HL-60/S4 treated with phorbol 12-myristate 13-acetate at 8.2 ng/mL for 4 days and 3 days (cell line): ENCODE measurements around the gene GAS2L2.
"Not testable (repeated sequence)": the region's sequence is repeated elsewhere in the genome, so short reads cannot be mapped to it uniquely, and the experiment has no call there.

Experiments used
- in situ Hi-C: fragments of 300-500 bp; cut with MboI; formaldehyde crosslinking; loops from 2 replicates; pipeline ENCODE4 v1.15.0; 2022; ENCODE audit warnings: low sequenced_read_pairs

Gene GAS2L2

GRCh38 chr17:35705705-35706104, 47.3 kb downstream of the GAS2L2 start:
- in situ Hi-C loops = no loop called here

- in situ Hi-C loops = no loop called here
These were observed 47.8 kb downstream of the GAS2L2 start for GRCh38 chr17:35705230-35705629.

GRCh38 chr17:35703308-35703707, 49.7 kb downstream of the GAS2L2 start:
- in situ Hi-C loops = not testable (repeated sequence)

DNA sequence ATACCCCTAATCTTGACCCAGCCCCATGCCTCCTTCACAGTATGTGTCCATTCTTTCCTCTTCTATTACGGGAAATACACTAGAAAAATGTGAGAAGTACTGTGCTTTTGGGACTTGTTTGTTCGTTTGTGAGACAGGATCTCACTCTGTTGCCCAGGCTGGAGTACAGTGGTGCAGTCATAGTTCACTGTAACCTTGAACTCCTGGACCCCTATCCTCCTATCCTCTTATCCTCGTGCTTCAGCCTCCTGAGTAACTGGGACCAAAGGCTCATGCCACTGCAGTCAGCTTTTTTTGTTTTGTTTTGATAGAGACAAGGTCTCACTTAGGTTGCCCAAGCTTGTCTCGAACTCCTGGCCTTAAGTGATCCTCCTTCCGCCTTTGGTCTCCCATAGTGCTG, 51.5 kb downstream of the GAS2L2 start:
- in situ Hi-C loops = no loop called here

GRCh38 chr17:35700150-35700549, 52.9 kb downstream of the GAS2L2 start:
- in situ Hi-C loops = no loop called here

DNA sequence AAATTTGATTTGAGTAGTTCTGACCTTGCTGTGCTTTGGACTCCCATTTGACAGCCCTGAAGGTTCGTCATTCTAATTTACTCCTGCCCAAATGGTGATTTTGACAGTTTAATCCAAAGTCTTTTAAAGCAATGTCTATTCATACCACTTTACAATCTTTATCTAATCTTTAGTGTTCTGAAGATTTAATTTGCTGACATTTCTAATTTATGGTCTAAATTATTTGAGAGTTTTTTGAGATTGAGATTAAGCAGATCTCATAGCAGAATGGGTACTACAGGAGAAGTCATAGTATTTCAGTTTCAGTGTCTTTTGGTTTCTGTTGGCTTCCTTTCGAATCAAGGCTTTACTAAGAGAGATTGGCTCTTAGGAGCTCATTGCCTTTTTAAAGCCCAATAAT, 54.2 kb downstream of the GAS2L2 start:
- in situ Hi-C loops = no loop called here

- in situ Hi-C loops = no loop called here
These were observed 57.4 kb downstream of the GAS2L2 start for GRCh38 chr17:35695613-35696012.

DNA sequence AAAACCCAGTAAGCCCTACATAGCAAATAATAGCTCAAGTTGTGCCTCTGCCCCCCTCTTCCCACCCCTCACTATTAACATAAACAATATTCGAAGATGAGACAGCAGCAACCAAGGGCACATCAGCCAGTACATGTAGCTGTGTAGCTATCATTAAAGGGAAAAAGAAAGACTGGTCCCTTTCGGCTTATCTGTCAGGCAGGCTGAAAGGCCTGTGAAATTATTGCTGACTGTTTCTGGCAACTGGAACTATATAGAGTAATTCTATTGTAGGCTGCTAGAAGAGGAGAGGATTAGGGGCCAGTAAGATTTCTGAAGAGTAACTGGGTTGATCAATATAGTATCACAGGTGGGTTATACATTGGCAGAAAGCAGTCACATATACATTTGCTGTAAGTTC, 58.1 kb downstream of the GAS2L2 start:
- in situ Hi-C loops = no loop called here
